ENCODE measurements around the gene CACNA1D. TPM values are rescaled to one million over a fixed set of nuclear protein-coding genes. Genes with fewer than 3 reads are reported as not detected.

CACNA1D gene
- total RNA-seq, 4 donors from 2014 or later, result 5.7 to 38.2 (median 20.0) TPM

GRCh38 chr3:53618524-53618906, 124.1 kb downstream of the CACNA1D start:
- Histone ChIP-seq H3K4me3 (no peak overlapping the region), H3K36me3 (no peaks in the 10 kb centered on the region), H3K27me3 (no peaks in the 10 kb centered on the region), H3K9me3 (no peaks in the 10 kb centered on the region), H3K4me1 (no peaks in the 10 kb centered on the region), H3K27ac (no peak overlapping the region)
- no peak for TF ChIP-seq EP300 (IDR thresholded peaks at IDR 0.05)
- TF ChIP-seq POLR2A (IDR thresholded peaks at IDR 0.05), result no peak
- TF ChIP-seq CTCF (IDR thresholded peaks at IDR 0.05), result no peak
- 74 to 75% methylated on average over 6 of the region's 6 CpGs for WGBS, 2 donors
- no peak for DNase-seq (ENCODE audit: low spot score in 2 of 2)

- no peaks in the 10 kb centered on the region for H3K9me3 ChIP-seq
- no peaks in the 10 kb centered on the region for H3K27me3 ChIP-seq
- H3K36me3 ChIP-seq, result no peaks in the 10 kb centered on the region
- no peak for DNase-seq (ENCODE audit: low spot score in 2 of 2)
- H3K27ac ChIP-seq, result no peak overlapping the region
- TF ChIP-seq POLR2A (IDR thresholded peaks at IDR 0.05), result no peak
- TF ChIP-seq CTCF (IDR thresholded peaks at IDR 0.05), result no peak
- TF ChIP-seq EP300 (IDR thresholded peaks at IDR 0.05), result no peak
- no peak overlapping the region for H3K4me3 ChIP-seq
- no peaks in the 10 kb centered on the region for H3K4me1 ChIP-seq
- 67 to 70% methylated on average over 5 of the region's 5 CpGs for WGBS, 2 donors
These were observed 124.5 kb downstream of the CACNA1D start for GRCh38 chr3:53618936-53619335.

GRCh38 chr3:53624061-53624857, 129.8 kb downstream of the CACNA1D start:
- WGBS, 2 donors, result 60 to 63% methylated on average over 10 of the region's 10 CpGs
- no peak overlapping the region for H3K27ac ChIP-seq
- no peaks in the 10 kb centered on the region for H3K4me1 ChIP-seq
- no peak for DNase-seq (ENCODE audit: low spot score in 2 of 2)
- no peaks in the 10 kb centered on the region for H3K9me3 ChIP-seq
- no peaks in the 10 kb centered on the region for H3K36me3 ChIP-seq
- H3K27me3 ChIP-seq, result no peaks in the 10 kb centered on the region
- H3K4me3 ChIP-seq, result no peak overlapping the region
- TF ChIP-seq CTCF (IDR thresholded peaks at IDR 0.05) (no peak), POLR2A (IDR thresholded peaks at IDR 0.05) (no peak), EP300 (IDR thresholded peaks at IDR 0.05) (no peak)

GRCh38 chr3:53626876-53627275, 132.5 kb downstream of the CACNA1D start:
- WGBS, 2 donors, result 80 to 87% methylated on average over 3 of the region's 3 CpGs
- no peak for DNase-seq (ENCODE audit: low spot score in 2 of 2)
- no peaks in the 10 kb centered on the region for H3K4me1 ChIP-seq
- no peaks in the 10 kb centered on the region for H3K36me3 ChIP-seq
- TF ChIP-seq EP300 (IDR thresholded peaks at IDR 0.05), result no peak
- TF ChIP-seq POLR2A (IDR thresholded peaks at IDR 0.05), result no peak
- no peak for TF ChIP-seq CTCF (IDR thresholded peaks at IDR 0.05)
- peaks cover 0 to 10% (median 0%) of the 10 kb centered on the region in 4 donors for H3K9me3 ChIP-seq
- no peak overlapping the region for H3K4me3 ChIP-seq
- H3K27ac ChIP-seq, result no peak overlapping the region
- H3K27me3 ChIP-seq, result no peaks in the 10 kb centered on the region

- no peaks in the 10 kb centered on the region for H3K27me3 ChIP-seq
- H3K36me3 ChIP-seq, result no peaks in the 10 kb centered on the region
- TF ChIP-seq EP300 (IDR thresholded peaks at IDR 0.05), result no peak
- 58 to 62% methylated on average over 10 of the region's 10 CpGs for WGBS, 2 donors
- no peak overlapping the region for H3K27ac ChIP-seq
- DNase-seq (ENCODE audit: low spot score in 2 of 2), result no peak
- H3K4me3 ChIP-seq, result no peak overlapping the region
- H3K4me1 ChIP-seq, result no peaks in the 10 kb centered on the region
- H3K9me3 ChIP-seq, result peaks cover 0 to 12% (median 0%) of the 10 kb centered on the region in 4 donors
These were observed 134.4 kb downstream of the CACNA1D start for GRCh38 chr3:53628536-53629401.
